GM18861 (cell line): ENCODE data around the gene CERK.
A peak's percentile ranks its signal among the peaks of the same experiment; 100 is the strongest.
"Not testable (repeated sequence)": the region's sequence is repeated elsewhere in the genome, so short reads cannot be mapped to it uniquely, and the experiment has no call there.

Experiments used
- ATAC-seq: cut with Tn5 transposase; IDR thresholded peaks from one replicate; pipeline ENCODE4 v1.9.1; 2021; ENCODE audit not compliant: unreplicated experiment

Gene CERK

GRCh38 chr22:46737976-46738646, at the start of gene CERK:
Gene CERK (minus strand): TSS chr22:46738252. CDS start chr22:46738148, 104 bp downstream.
- no peak for ATAC-seq

- no peak for ATAC-seq
Measured at GRCh38 chr22:46783721-46784120, 45.7 kb upstream of the CERK start.

- not testable (repeated sequence) for ATAC-seq
Measured at GRCh38 chr22:46782200-46782599, 44.1 kb upstream of the CERK start.

- ATAC-seq: no peak
Measured at GRCh38 chr22:46781291-46781690, 43.2 kb upstream of the CERK start.

GRCh38 chr22:46780453-46780852, 42.4 kb upstream of the CERK start:
- ATAC-seq: no peak

- ATAC-seq: no peak
Measured at GRCh38 chr22:46779651-46780050, 41.6 kb upstream of the CERK start.

- no peak for ATAC-seq
Measured at GRCh38 chr22:46779023-46779422, 41.0 kb upstream of the CERK start.

GRCh38 chr22:46777609-46777970, 39.5 kb upstream of the CERK start:
- no peak for ATAC-seq

- no peak for ATAC-seq
Measured at GRCh38 chr22:46776876-46777608, 39.0 kb upstream of the CERK start.

- no peak for ATAC-seq
Measured at GRCh38 chr22:46775850-46776826, 38.1 kb upstream of the CERK start.

- no peak for ATAC-seq
Measured at GRCh38 chr22:46774980-46775849, 37.2 kb upstream of the CERK start.

GRCh38 chr22:46774253-46774979, 36.4 kb upstream of the CERK start:
- peak; percentile 24 for ATAC-seq

- ATAC-seq: no peak
Measured at GRCh38 chr22:46773076-46773475, 35.0 kb upstream of the CERK start.

GRCh38 chr22:46770726-46771125, 32.7 kb upstream of the CERK start:
- ATAC-seq: no peak

GRCh38 chr22:46770151-46770641, 32.1 kb upstream of the CERK start:
- no peak for ATAC-seq

- ATAC-seq: no peak
Measured at GRCh38 chr22:46769706-46770105, 31.7 kb upstream of the CERK start.

GRCh38 chr22:46769191-46769675, 31.2 kb upstream of the CERK start:
- no peak for ATAC-seq

GRCh38 chr22:46767249-46767985, 29.4 kb upstream of the CERK start:
- ATAC-seq: no peak

- no peak for ATAC-seq
Measured at GRCh38 chr22:46766611-46767010, 28.6 kb upstream of the CERK start.
